AML-193 (cell line): ENCODE measurements around the gene MED13L.
"Not testable (repeated sequence)": the region's sequence is repeated elsewhere in the genome, so short reads cannot be mapped to it uniquely, and the experiment has no call there.

Source experiments
- DNase-seq, 2 experiments: peaks; one replicate each; lab custom pipeline; 2025; lab: John Stamatoyannopoulos, UW

The MED13L gene

DNA sequence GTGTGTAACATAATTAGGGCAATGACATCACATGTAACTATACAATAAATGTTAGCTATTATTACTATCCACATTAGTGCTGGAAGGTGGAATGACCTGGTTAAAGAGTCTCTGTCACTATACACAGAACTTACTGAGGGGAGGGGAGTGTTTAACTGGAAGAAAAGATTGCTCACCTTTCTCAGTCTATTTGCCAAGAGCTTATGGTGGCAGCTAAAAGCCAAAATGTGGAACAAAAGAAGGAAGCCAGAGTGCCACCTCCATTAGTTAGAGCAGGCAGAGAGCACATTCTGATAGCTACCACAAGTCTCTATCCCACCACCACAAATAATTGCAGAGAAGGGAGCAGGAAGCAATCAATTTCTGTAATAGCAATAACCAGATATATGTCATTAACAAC lies 124.4 kb downstream of the MED13L start:
- no peak for DNase-seq

GRCh38 chr12:116152268-116152667 lies 125.2 kb downstream of the MED13L start:
- DNase-seq = no peak

- no peak for DNase-seq
These were observed 127.0 kb downstream of the MED13L start for GRCh38 chr12:116150452-116150851.

- no peak for DNase-seq
These were observed 127.5 kb downstream of the MED13L start for GRCh38 chr12:116150001-116150400.

DNA sequence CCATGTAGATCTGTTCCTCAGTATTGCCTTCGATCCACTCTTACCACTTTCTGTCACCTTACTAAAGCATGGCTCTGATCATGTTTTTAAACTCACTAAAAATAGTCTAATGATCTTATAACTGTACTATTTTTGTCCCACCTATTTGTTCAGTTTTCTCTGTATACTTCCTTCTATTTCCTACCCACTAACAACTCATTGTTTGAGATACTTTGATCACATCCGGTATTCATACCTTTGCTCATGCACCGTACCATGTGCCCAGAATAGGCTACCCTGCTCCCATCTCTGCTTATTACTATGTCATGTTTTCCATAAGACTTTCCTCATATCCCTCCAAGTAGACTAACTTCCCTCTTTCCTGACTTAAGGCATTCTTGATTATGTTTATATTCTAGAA lies 128.6 kb downstream of the MED13L start:
- DNase-seq = no peak

DNA sequence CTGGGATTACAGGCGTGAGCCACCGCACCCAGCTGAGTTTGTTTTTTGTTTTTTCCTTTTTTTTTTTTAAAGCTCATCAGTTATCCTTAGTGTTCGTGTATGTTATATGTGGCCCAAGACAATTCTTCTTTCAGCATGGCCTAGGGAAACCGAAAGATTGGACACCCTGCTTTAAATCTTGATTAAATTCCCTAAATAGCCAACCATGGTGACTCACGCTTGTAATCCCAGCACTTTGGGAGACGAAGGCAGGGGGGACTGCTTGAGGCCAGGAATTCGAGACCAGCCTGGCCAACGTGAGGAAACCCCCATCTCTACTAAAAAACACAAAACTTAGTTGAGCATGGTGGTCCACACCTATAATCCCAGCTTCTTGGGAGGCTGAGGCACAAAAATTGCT lies 131.1 kb downstream of the MED13L start:
- no peak for DNase-seq

GRCh38 chr12:116145451-116145850 lies 132.0 kb downstream of the MED13L start:
- no peak for DNase-seq

DNA sequence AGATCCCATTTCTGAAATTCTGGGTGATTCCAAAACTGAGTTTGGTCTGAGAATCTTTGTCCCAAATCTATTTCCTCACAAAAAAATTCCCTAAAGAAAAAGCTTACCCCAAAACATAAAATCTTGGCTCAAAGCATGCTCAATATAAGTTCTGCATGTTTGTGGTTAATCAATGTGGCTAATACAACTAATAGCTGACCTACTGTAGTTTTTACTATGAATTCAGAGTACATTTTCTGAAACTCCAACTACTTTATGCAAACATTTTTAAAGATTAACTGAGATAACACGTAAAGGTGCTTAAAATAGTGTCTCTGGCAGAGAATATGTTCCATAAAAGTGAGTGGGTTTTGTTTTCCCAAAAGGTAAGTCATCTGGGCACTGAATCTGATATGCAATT lies 133.1 kb downstream of the MED13L start:
- DNase-seq = no peak

- no peak for DNase-seq
These were observed 133.6 kb downstream of the MED13L start for GRCh38 chr12:116143909-116144308.

- DNase-seq = peak; percentile 65 to 67
These were observed 134.3 kb downstream of the MED13L start for GRCh38 chr12:116142936-116143898.

- DNase-seq = no peak
These were observed 135.7 kb downstream of the MED13L start for GRCh38 chr12:116141833-116142162.

DNA sequence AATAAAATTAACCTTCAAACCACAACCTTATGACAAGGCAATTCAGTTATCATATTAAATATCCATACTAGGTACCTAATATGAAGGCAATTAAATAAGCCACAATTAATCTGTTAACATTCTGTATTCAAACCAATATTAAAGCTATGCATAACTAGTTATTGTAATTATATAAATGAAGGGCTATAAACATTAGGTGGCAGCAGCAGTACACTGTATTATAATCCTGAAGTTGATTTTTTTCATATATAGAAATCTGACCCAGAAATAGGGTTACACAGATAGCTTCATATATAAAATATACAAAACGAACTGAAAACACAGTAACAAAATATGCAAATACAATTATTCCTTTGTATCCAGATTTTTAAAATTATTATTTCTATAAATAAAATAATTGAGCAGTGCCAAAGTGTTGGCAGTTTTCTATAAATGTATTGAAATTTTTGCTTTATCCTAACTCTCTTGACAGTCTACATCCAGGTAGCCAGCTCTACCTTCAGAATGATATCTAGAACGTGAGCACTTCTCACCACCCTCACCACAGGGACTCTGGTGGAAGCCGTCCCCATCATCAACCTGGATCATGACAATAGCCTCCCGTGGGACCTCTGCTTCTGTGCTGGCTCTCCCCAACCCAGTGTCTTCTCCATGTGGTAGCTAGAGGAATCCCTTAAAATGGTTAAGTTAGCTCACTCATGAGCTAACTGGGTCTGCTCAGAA lies 136.2 kb downstream of the MED13L start:
- peak; percentile 26 to 51 for DNase-seq

DNA sequence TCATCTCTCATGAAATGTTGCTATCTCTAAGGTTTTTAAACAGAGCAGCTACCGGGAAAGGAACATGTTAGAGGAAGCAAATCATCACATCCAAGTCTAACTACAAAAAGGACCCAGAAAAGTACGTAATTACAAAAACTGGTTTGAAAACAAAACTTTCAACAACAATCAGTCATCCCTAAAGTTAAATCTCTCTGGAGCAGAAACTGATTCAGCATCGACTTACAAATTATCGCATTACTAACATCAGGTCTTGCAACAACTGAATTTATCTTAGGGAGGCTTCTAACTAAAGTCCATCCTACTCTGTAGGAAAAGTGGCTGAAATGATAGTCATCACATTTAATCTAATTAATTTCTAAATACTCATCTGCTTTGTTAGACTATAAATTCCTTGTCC lies 137.0 kb downstream of the MED13L start:
- DNase-seq = no peak

- DNase-seq = no peak
These were observed 138.7 kb downstream of the MED13L start for GRCh38 chr12:116138781-116139180.

DNA sequence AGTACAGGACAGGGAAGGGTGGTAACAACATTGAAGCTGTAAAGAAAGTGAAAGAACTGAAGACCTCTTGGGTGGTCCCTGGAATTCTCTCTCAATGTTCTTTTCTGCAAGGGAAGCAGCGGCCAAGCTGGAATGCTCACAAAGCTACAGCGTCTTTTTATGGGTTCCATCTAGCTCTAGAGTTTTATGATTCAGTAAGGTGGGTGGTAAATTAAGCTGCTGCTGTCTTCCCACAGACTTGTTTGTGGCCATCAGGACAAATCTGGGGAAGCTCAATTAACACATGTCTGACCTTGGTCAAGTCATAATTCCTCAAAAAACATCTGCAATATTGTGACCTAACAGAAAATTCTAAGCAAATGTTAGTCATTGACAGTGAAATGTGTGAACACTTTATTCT lies 139.1 kb downstream of the MED13L start:
- no peak for DNase-seq

- DNase-seq = no peak
These were observed 140.2 kb downstream of the MED13L start for GRCh38 chr12:116137318-116137717.

DNA sequence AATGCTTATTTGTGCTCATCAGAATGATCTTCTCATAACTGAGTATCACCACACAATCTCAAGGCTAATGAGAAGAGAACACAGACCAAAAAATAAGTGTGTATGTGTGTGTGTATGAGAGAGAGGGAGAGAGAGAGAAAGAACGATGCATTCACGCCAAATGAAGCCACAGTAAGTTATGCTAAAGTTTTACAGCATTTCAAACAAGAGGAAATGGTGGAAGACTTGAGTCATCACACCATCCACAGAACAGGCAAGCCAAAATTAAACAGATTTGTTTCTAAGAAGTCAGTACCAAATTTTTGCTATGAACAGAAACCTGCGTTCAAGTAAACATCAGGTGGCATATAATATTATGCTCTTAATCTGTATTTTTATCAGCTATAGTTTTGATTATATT lies 141.2 kb downstream of the MED13L start:
- no peak for DNase-seq

DNA sequence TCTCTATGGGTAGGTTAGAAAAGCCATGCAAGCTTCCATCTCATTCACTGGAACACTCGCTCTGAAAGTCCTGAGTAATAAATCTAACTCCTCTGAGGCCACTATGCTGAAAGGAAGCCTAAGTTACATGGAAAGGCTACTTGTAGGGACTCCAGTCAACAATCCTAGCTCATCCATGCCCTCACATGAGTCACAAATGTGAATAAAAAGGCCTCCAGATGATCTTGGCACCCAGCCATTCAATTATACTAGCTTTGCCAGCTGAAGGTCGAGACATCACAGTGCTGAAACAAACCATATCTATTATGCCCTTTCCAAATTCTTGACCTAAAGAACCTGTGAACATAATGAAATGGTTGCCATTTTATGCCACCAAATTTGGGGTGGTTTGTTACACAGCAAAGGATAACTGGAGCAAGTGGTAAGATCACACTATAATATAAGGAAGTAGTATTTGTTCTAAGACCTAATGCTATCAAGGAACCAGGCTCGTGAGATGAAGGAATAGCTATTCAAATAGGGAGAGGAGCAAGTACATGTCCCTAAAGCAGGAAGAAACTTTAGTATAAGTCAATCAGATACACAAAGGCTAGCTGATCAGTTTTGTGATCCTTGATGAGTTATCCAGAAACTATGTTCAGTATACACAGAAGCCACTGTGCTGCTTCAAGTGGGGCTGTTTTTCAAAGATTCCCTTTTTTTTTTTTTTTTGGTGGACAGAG lies 142.1 kb downstream of the MED13L start:
- no peak for DNase-seq

DNA sequence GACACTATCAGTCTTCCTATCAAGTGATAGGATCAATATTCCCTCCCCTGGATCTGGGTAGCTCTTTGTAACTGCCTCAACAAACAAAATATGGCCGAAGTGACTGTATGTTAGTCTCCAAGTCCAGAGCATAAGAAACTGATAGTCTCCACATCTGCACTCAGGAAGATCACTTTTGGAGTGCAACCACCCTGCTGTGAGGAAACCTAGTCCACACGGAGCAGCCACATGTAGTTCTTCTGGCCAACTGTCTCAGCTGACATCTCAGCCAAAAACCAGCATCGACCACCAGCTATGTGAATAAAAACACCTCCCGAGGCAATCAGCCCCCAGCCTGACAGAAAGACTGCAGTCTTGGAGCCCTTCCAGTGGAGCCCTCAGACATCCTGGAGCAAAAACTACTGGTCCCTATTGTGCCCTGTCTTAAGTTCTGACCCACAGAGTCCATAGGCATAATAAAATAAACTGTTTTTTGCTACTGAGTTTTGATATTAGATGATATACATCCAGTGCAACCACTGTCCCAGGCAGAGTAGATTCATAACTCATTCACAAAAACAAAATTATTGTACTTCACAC lies 143.8 kb downstream of the MED13L start:
- DNase-seq = no peak

GRCh38 chr12:116133149-116133548 lies 144.3 kb downstream of the MED13L start:
- DNase-seq = peak; percentile 58 to 62

DNA sequence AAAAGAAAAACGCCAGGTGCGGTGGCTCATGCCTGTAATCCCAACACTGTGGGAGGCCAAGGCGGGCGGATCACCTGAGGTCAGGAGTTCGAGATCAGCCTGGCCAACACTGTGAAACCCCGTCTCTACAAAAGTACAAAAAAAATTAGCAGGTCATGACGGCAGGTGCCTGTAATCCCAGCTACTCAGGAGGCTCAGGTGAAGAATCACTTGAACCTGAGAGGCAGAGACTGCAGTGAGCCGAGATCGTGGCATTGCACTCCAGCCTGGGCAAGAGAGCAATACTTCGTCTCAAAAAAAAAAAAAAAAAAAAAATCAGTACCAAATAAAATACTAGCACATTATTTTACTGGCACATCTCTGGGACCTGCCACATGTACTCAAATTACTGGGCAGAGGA lies 145.5 kb downstream of the MED13L start:
- DNase-seq = not testable (repeated sequence)

- DNase-seq = no peak
These were observed 146.3 kb downstream of the MED13L start for GRCh38 chr12:116131176-116131575.
